ENCODE data around the gene GORASP1.

Gene GORASP1

DNA sequence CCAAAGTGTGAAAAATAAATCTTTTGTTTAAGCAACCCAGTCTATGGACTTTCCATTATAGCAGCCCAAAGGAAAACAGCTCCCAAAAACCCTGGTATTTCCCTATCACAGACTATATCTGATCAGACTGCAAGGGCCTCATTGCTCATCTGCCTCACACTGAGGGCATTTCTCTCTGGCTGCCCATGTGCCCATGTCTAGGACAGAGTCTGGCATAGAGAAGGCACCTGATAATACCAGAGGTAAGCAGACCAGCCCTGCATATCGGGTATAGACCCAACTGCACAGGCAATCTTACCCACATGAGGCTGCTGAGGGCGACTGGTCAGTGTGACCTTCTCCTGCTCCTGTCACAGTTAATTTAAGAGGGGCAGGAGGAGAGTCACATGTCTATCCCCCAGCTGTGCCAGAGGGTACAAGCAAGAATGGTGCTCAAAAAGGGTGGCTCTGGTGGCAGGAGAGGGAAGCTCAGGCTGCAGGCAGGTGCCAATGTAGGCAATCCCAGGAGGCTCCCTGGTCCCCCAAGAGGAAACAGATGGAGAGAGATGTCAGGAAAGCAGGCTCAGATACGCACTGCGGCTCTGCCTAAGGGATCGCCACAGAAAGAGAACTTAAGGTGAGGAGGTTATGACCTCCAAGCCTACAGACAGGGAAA, 42.8 kb upstream of the GORASP1 start:
- H3K9me3 ChIP-seq: no peaks in the 10 kb centered on the region
- H3K36me3 ChIP-seq: peaks cover under 1 to 13% (median 13%) of the 10 kb centered on the region in 3 donors
- H3K27me3 ChIP-seq: no peaks in the 10 kb centered on the region
- peaks cover 0 to 80% (median 68%) of the 10 kb centered on the region in 4 donors for H3K4me1 ChIP-seq
- DNase-seq: peak in 1 of 2 donors; percentile 68
- intact Hi-C loops (cut with DNase I; ENCODE audit: low total_unique reads): no loop called here
- H3K4me3 ChIP-seq: peak overlapping the region; percentile 86 to 94
- H3K27ac ChIP-seq: peak overlapping the region; percentile 98 to 100
- TF ChIP-seq, protein P1, sequence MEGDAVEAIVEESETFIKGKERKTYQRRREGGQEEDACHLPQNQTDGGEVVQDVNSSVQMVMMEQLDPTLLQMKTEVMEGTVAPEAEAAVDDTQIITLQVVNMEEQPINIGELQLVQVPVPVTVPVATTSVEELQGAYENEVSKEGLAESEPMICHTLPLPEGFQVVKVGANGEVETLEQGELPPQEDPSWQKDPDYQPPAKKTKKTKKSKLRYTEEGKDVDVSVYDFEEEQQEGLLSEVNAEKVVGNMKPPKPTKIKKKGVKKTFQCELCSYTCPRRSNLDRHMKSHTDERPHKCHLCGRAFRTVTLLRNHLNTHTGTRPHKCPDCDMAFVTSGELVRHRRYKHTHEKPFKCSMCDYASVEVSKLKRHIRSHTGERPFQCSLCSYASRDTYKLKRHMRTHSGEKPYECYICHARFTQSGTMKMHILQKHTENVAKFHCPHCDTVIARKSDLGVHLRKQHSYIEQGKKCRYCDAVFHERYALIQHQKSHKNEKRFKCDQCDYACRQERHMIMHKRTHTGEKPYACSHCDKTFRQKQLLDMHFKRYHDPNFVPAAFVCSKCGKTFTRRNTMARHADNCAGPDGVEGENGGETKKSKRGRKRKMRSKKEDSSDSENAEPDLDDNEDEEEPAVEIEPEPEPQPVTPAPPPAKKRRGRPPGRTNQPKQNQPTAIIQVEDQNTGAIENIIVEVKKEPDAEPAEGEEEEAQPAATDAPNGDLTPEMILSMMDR (IDR thresholded peaks at IDR 0.05): peak; percentile 17 to 21

DNA sequence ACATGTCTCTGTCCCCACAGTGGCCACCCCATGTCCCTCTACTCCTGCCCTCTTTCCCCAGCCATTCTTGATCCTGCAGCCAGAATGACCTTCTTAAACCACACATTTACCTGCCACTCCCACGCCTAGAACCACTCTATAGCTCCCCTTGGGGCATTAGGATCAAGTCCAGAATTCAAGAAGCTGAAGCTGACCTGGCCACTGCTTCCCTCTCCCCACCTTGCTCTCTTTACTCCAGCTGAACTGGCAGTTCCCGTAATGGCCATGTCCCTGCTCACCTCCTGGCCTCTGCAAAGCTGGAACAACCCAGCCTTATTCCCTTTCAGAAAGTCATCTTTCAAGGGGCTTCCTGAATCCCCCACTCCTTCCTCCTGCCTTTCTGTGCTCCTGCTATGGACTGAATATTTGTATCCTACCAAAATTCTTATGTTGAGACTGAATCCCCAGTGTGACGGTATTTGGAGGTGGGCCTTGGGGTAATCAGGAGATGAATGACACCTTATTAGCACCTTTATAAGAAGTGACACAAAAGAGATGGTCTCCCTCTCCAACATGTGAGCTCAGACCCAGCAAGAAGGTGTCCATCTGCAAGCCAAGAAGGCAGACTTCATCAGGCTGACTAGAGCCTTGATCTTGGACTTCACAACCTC, 42.2 kb upstream of the GORASP1 start:
- TF ChIP-seq, protein P1 (IDR thresholded peaks at IDR 0.05): no peak
- Histone ChIP-seq H3K27me3 (no peaks in the 10 kb centered on the region), H3K36me3 (peaks cover 7 to 20% (median 20%) of the 10 kb centered on the region in 3 donors), H3K4me1 (peaks cover 0 to 80% (median 68%) of the 10 kb centered on the region in 4 donors), H3K4me3 (peak overlapping the region in 1 of 2 donors; percentile 94), H3K9me3 (no peaks in the 10 kb centered on the region), H3K27ac (peak overlapping the region; percentile 98 to 100)
- intact Hi-C loops (cut with DNase I; ENCODE audit: low total_unique reads): no loop called here
- peak in 1 of 2 donors; percentile 57 for DNase-seq

DNA sequence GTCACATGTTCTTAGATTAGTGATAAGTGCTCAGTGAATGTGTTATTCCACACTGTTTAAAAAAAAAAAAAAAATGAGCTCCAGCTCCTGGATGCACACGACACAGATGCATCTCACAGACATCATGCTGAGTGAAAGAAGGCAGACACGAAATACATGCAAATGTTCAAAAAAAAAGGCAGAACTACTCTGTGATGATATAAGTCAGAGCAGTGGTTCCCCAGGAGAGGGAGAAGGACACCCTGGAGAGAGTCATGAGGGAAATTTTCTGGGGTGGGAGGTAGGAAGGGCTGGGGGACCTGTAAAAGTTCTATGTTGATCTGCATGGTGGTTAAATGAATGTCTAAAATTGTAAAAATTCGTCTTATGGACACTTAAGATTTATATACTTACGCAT, 41.6 kb upstream of the GORASP1 start:
- H3K4me3 ChIP-seq: peak overlapping the region in 1 of 2 donors; percentile 94
- intact Hi-C loops (cut with DNase I; ENCODE audit: low total_unique reads): no loop called here
- no peaks in the 10 kb centered on the region for H3K27me3 ChIP-seq
- TF ChIP-seq, protein P1 (IDR thresholded peaks at IDR 0.05): no peak
- no peaks in the 10 kb centered on the region for H3K9me3 ChIP-seq
- peaks cover 13 to 26% (median 26%) of the 10 kb centered on the region in 3 donors for H3K36me3 ChIP-seq
- peaks cover 0 to 76% (median 67%) of the 10 kb centered on the region in 4 donors for H3K4me1 ChIP-seq
- DNase-seq: no peak
- peak overlapping the region; percentile 98 to 100 for H3K27ac ChIP-seq

DNA sequence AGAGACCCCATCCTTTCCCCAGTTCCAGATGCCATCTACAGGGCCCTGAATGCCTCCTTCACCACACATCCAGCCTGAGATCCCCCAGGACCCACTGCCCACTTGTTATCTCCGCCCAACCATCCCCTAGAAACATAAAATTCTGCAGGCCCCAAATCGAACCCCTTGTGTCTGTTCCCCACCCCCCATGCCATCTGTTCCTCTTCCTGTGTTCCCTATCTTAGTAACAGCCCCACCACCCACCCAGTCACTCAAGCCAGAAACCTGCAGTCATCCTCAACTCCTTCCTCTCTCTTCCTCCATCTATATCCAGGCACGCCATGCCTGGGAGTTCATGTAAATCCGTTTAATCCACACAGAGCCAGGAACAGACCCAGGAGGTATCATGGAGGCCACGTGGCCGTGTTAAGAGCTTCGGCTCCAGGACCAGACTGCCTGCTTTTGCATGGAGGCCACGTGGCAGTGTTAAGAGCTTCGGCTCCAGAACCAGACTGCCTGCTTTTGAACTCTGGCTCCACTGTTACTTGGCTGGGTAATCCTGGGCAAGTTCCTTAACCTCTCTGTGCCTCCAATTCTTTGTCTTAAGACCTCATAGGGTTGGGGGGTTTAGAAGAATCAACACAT, 41.1 kb upstream of the GORASP1 start:
- TF ChIP-seq, protein P1 (IDR thresholded peaks at IDR 0.05): no peak
- no peaks in the 10 kb centered on the region for H3K27me3 ChIP-seq
- H3K9me3 ChIP-seq: no peaks in the 10 kb centered on the region
- peak overlapping the region; percentile 98 to 100 for H3K27ac ChIP-seq
- peaks cover 0 to 78% (median 64%) of the 10 kb centered on the region in 4 donors for H3K4me1 ChIP-seq
- H3K4me3 ChIP-seq: peak overlapping the region; percentile 21 to 42
- intact Hi-C loops (cut with DNase I; ENCODE audit: low total_unique reads): no loop called here
- peak in 1 of 2 donors; percentile 61 for DNase-seq
- H3K36me3 ChIP-seq: peaks cover 18 to 31% (median 31%) of the 10 kb centered on the region in 3 donors

DNA sequence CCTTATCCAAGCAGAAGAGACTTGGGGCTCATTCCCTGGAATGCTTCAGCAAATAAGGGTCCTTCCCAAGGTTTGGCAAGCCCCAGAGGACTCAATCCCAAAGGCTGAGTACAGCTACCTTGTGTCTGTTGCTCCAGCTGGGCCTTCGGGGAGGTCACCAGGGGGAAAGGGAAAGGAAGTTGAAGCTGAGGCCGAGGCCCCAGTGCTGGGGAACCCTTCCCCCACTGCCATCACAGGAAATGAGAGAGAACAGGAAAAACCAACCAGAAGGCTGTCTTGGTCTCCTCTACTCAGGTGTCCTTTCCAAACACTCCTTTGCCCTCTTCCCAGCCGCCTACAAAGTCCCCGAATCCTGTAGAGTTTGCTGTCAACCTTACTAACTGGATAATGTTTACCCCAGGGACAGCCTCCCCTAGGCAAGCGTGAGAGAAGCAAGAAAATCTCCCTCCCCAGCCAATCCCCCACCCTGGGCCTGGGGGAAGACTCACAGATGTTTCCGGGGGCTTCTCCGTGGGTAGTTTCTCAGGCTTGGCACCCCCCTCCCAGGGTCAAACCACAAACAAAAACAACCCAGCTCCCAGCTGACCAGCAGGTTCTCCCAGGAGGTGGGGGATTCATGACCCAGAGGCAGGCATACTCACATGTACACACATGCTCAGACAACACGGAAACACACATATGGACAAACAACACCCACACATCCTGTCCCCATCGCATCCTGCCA, 40.4 kb upstream of the GORASP1 start:
- H3K36me3 ChIP-seq: peaks cover 25 to 37% (median 37%) of the 10 kb centered on the region in 3 donors
- intact Hi-C loops (cut with DNase I; ENCODE audit: low total_unique reads): no loop called here
- DNase-seq: peak in 1 of 2 donors; percentile 72
- TF ChIP-seq, protein P1 (IDR thresholded peaks at IDR 0.05): no peak
- no peaks in the 10 kb centered on the region for H3K9me3 ChIP-seq
- H3K4me3 ChIP-seq: peak overlapping the region; percentile 21 to 42
- H3K27ac ChIP-seq: peak overlapping the region; percentile 98 to 100
- H3K4me1 ChIP-seq: peaks cover 0 to 83% (median 67%) of the 10 kb centered on the region in 4 donors
- no peaks in the 10 kb centered on the region for H3K27me3 ChIP-seq
